ENCODE data around the gene UNC5C. TPM values are rescaled to one million over a fixed set of nuclear protein-coding genes. Genes with fewer than 3 reads are reported as not detected.
A peak's percentile ranks its signal among the peaks of the same experiment; 100 is the strongest.

UNC5C gene
- total RNA-seq, 1 experiment from 2014 or later: 1.0 TPM

- no peak for TF ChIP-seq FOXK1 (CRISPR knock-in tag; IDR thresholded peaks at IDR 0.05)
- no peak for TF ChIP-seq CBFB (CRISPR knock-in tag; IDR thresholded peaks at IDR 0.05; ENCODE audit: low read depth)
Observed at GRCh38 chr4:95265814-95266740, 282.7 kb downstream of the UNC5C start (continued).

DNA sequence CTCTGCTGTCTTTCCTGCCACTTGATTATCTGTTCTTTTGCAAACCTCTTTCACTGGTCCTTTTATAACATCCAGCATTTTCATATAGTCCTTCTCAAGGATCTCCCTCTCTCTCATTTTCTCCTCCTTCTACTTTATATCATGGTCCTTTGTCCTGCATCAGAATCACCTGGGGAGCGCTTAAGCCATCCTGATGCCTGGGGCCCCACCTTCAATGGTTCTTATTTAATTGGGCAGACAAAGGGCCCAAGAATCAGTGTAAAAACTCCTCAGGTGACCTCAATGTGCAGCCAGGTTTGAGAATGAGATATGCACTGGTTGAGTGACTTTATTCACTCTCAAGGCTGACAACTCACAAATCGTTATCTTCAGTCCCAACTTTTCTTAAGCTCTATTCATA is 283.9 kb downstream of the UNC5C start:
- Mint-ChIP-seq H3K27ac (no peak overlapping the region), H3K4me3 (no peak overlapping the region), H3K4me1 (peaks cover 4% of the 10 kb centered on the region; the same call in 1 of the 2 replicates), H3K36me3 (no peaks in the 10 kb centered on the region), H3K27me3 (ENCODE audit: low read depth) (no peaks in the 10 kb centered on the region; the same call in 1 of the 2 replicates), H3K9me3 (no peaks in the 10 kb centered on the region)
- POLR2A ChIA-PET: no interaction called here
- CTCF ChIA-PET: no interaction called here
- peak; percentile 62 for ATAC-seq
- TF ChIP-seq FOXJ3 (CRISPR knock-in tag; IDR thresholded peaks at IDR 0.05; ENCODE audit: borderline replicate concordance) (no peak), FOXK1 (CRISPR knock-in tag; IDR thresholded peaks at IDR 0.05) (no peak), EMX1 (CRISPR knock-in tag; IDR thresholded peaks at IDR 0.05) (no peak)
- TF ChIP-seq, protein P1, sequence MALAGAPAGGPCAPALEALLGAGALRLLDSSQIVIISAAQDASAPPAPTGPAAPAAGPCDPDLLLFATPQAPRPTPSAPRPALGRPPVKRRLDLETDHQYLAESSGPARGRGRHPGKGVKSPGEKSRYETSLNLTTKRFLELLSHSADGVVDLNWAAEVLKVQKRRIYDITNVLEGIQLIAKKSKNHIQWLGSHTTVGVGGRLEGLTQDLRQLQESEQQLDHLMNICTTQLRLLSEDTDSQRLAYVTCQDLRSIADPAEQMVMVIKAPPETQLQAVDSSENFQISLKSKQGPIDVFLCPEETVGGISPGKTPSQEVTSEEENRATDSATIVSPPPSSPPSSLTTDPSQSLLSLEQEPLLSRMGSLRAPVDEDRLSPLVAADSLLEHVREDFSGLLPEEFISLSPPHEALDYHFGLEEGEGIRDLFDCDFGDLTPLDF (CRISPR knock-in tag; IDR thresholded peaks at IDR 0.05): no peak
- DNase-seq (ENCODE audit: low spot score): no peak

GRCh38 chr4:95263960-95264359 is 284.8 kb downstream of the UNC5C start:
- Mint-ChIP-seq H3K4me3 (no peak overlapping the region), H3K27me3 (ENCODE audit: low read depth) (no peaks in the 10 kb centered on the region; the same call in 1 of the 2 replicates), H3K27ac (no peak overlapping the region), H3K4me1 (peaks cover 4% of the 10 kb centered on the region; the same call in 1 of the 2 replicates), H3K36me3 (no peaks in the 10 kb centered on the region), H3K9me3 (no peaks in the 10 kb centered on the region)
- POLR2A ChIA-PET: no interaction called here
- ATAC-seq (no peak), DNase-seq (ENCODE audit: low spot score) (no peak)
- TF ChIP-seq GRHL2 (CRISPR knock-in tag; IDR thresholded peaks at IDR 0.05; ENCODE audit: insufficient replicate concordance, severe bottlenecking) (no peak), PRRX2 (CRISPR knock-in tag; IDR thresholded peaks at IDR 0.05) (no peak), ZNF263 (CRISPR knock-in tag; IDR thresholded peaks at IDR 0.05; ENCODE audit: low read depth) (no peak), ZNF671 (CRISPR knock-in tag; IDR thresholded peaks at IDR 0.05) (no peak), JAZF1 (CRISPR knock-in tag; IDR thresholded peaks at IDR 0.05) (no peak), ZNF416 (CRISPR knock-in tag; IDR thresholded peaks at IDR 0.05) (no peak)
- TF ChIP-seq, protein P2, sequence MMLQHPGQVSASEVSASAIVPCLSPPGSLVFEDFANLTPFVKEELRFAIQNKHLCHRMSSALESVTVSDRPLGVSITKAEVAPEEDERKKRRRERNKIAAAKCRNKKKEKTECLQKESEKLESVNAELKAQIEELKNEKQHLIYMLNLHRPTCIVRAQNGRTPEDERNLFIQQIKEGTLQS (CRISPR knock-in tag; conservative IDR thresholded peaks at IDR 0.05): no peak
- TF ChIP-seq, protein P3, sequence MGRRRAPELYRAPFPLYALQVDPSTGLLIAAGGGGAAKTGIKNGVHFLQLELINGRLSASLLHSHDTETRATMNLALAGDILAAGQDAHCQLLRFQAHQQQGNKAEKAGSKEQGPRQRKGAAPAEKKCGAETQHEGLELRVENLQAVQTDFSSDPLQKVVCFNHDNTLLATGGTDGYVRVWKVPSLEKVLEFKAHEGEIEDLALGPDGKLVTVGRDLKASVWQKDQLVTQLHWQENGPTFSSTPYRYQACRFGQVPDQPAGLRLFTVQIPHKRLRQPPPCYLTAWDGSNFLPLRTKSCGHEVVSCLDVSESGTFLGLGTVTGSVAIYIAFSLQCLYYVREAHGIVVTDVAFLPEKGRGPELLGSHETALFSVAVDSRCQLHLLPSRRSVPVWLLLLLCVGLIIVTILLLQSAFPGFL (CRISPR knock-in tag; IDR thresholded peaks at IDR 0.05; ENCODE audit: borderline replicate concordance): no peak
- CTCF ChIA-PET: no interaction called here

- ATAC-seq (no peak), DNase-seq (ENCODE audit: low spot score) (no peak)
- Mint-ChIP-seq H3K27ac (no peak overlapping the region), H3K27me3 (ENCODE audit: low read depth) (no peaks in the 10 kb centered on the region; the same call in 1 of the 2 replicates), H3K4me3 (no peak overlapping the region), H3K9me3 (no peaks in the 10 kb centered on the region), H3K36me3 (no peaks in the 10 kb centered on the region), H3K4me1 (peaks cover 4% of the 10 kb centered on the region; the same call in 1 of the 2 replicates)
- ChIA-PET CTCF (no interaction called here), POLR2A (no interaction called here)
- TF ChIP-seq, protein P4, sequence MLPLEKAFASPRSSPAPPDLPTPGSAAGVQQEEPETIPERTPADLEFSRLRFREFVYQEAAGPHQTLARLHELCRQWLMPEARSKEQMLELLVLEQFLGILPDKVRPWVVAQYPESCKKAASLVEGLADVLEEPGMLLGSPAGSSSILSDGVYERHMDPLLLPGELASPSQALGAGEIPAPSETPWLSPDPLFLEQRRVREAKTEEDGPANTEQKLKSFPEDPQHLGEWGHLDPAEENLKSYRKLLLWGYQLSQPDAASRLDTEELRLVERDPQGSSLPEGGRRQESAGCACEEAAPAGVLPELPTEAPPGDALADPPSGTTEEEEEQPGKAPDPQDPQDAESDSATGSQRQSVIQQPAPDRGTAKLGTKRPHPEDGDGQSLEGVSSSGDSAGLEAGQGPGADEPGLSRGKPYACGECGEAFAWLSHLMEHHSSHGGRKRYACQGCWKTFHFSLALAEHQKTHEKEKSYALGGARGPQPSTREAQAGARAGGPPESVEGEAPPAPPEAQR (CRISPR knock-in tag; IDR thresholded peaks at IDR 0.05): no peak
- TF ChIP-seq HMGXB4 (CRISPR knock-in tag; IDR thresholded peaks at IDR 0.05) (no peak), SMAD4 (CRISPR knock-in tag; IDR thresholded peaks at IDR 0.05) (no peak), TP53 (CRISPR knock-in tag; IDR thresholded peaks at IDR 0.05) (no peak), NR2C2 (CRISPR knock-in tag; IDR thresholded peaks at IDR 0.05) (no peak)
- TF ChIP-seq, protein P5, sequence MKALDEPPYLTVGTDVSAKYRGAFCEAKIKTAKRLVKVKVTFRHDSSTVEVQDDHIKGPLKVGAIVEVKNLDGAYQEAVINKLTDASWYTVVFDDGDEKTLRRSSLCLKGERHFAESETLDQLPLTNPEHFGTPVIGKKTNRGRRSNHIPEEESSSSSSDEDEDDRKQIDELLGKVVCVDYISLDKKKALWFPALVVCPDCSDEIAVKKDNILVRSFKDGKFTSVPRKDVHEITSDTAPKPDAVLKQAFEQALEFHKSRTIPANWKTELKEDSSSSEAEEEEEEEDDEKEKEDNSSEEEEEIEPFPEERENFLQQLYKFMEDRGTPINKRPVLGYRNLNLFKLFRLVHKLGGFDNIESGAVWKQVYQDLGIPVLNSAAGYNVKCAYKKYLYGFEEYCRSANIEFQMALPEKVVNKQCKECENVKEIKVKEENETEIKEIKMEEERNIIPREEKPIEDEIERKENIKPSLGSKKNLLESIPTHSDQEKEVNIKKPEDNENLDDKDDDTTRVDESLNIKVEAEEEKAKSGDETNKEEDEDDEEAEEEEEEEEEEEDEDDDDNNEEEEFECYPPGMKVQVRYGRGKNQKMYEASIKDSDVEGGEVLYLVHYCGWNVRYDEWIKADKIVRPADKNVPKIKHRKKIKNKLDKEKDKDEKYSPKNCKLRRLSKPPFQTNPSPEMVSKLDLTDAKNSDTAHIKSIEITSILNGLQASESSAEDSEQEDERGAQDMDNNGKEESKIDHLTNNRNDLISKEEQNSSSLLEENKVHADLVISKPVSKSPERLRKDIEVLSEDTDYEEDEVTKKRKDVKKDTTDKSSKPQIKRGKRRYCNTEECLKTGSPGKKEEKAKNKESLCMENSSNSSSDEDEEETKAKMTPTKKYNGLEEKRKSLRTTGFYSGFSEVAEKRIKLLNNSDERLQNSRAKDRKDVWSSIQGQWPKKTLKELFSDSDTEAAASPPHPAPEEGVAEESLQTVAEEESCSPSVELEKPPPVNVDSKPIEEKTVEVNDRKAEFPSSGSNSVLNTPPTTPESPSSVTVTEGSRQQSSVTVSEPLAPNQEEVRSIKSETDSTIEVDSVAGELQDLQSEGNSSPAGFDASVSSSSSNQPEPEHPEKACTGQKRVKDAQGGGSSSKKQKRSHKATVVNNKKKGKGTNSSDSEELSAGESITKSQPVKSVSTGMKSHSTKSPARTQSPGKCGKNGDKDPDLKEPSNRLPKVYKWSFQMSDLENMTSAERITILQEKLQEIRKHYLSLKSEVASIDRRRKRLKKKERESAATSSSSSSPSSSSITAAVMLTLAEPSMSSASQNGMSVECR (CRISPR knock-in tag; IDR thresholded peaks at IDR 0.05; ENCODE audit: borderline replicate concordance): no peak
Observed at GRCh38 chr4:95263391-95263790, 285.4 kb downstream of the UNC5C start.
